Activated CD4-positive, alpha-beta T cell treated with anti-CD3 and anti-CD28 coated beads, Interleukin-2, amount 10 ng/mL, durations not matched to agents 24 days and 14 days (primary cell): ENCODE measurements around the gene LINC00237. TPM values are rescaled to one million over a fixed set of nuclear protein-coding genes. Genes with fewer than 3 reads are reported as not detected.
A peak's percentile ranks its signal among the peaks of the same experiment; 100 is the strongest.

Experiments used
- DNase-seq: peaks from one replicate; pipeline ENCODE4 v3.0.0; 2022
- H3K27ac Mint-ChIP-seq: one replicate; pipeline ENCODE4 v1.8.0; 2022; ENCODE audit warnings: mild to moderate bottlenecking, mixed read lengths
- H3K27me3 Mint-ChIP-seq: one replicate; pipeline ENCODE4 v1.8.0; 2022; ENCODE audit warnings: mixed read lengths
- H3K36me3 Mint-ChIP-seq: one replicate; pipeline ENCODE4 v1.8.0; 2022; ENCODE audit warnings: low read depth, mild to moderate bottlenecking, mixed read lengths
- H3K4me1 Mint-ChIP-seq: one replicate; pipeline ENCODE4 v1.8.0; 2021; ENCODE audit warnings: mixed read lengths
- H3K4me3 Mint-ChIP-seq: one replicate; pipeline ENCODE4 v1.8.0; 2022; ENCODE audit warnings: mild to moderate bottlenecking, moderate library complexity, mixed read lengths
- H3K9me3 Mint-ChIP-seq: one replicate; pipeline ENCODE4 v1.8.0; 2021; ENCODE audit warnings: mixed read lengths
- intact Hi-C: fragments of 100-400 bp; cut with micrococcal nuclease; formaldehyde crosslinking; loops from one replicate; pipeline ENCODE4 v1.15.1; 2023
- total RNA-seq: library from RNA; stranded (reverse); gene quantifications from 2 replicates; pipeline ENCODE4 v1.2.3, GENCODE V29; 2022

LINC00237 gene
- total RNA-seq, 1 donor from 2014 or later, result not detected

DNA sequence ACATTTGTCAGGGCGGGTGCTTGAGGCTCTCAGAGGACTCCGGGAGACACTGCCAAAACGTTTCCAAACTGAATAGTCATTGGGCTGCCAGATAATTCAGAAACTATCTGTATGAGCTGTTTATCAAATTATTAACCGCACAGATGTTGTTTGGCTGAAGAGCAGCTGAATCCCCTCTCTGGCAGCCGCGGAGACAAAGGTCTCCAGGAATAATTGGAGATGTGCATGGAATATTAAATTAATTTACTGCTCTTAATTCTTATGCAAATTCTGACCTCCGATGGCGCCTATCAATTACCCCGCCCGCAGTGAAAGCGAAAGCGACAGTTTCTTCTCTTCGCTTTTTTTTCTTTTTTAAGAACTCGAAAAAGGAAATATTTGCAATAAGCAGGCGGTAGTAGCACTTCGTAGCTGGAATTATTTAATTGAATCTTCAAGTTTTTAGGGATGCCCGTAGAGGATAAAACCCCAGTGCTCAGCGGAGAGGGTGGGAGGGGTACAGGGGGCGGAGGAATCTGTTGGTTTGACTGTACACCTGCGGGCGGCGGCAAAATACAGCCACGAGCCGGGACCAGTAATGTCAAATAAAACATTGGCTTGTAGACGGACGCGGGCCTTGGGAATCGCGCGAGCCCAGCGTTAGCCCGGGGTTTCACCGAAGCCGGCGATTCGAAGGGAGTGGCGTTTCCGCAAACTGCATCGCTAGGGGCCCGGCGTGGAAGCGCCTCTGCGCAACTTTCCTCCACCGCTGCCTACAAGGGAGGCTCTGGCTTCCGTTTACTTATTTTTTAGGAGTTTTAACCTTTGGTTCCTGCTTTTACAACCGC is 6.2 kb downstream of the LINC00237 start:
- intact Hi-C loops, result loop anchor here (2.0 to 10.0 kb wide), 3 partner anchors 27 to 407 kb away; partner anchors contain the start of gene KIZ
- peaks cover 36% of the 10 kb centered on the region for H3K4me1 Mint-ChIP-seq
- H3K27me3 Mint-ChIP-seq, result peaks cover 79% of the 10 kb centered on the region
- H3K36me3 Mint-ChIP-seq, result peaks cover 2% of the 10 kb centered on the region
- peak; percentile 87 for DNase-seq
- no peaks in the 10 kb centered on the region for H3K9me3 Mint-ChIP-seq
- H3K27ac Mint-ChIP-seq, result peak overlapping the region; percentile 92
- peak overlapping the region; percentile 89 for H3K4me3 Mint-ChIP-seq

DNA sequence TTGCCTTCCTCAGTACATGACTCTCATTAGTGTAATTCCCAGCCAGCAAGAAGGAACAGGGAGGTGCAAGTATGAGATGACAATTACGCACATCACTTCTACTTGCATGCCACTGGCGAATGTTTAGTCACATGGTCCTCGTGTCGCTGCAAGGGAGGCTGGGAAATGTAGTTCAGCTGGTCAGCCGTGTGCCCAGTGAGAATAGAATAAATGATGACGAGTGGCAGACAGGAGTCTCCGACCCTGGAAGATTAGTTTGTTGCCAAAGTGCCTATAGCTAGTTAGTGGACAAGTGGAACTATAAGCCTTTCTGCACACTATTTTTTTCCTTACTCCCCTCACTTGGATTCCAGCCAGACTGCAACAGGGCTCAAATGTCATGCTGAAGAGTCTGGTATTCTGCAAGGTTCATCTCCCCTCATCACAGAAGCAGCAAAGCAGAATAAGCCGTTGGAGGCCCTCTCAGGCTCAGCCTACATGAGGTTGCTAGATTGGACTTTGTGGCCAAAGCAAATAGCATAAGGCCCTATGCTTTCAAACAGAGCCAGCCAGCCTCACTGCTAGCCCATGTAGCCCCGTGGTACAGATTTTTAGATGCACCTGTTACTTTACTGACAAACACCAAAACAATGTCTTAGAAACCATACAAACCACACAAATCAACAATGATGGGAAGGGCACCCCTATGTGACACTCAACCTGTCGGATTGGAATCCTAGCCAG is 9.7 kb downstream of the LINC00237 start:
- no peak overlapping the region for H3K4me3 Mint-ChIP-seq
- peaks cover 73% of the 10 kb centered on the region for H3K27me3 Mint-ChIP-seq
- H3K9me3 Mint-ChIP-seq, result no peaks in the 10 kb centered on the region
- H3K4me1 Mint-ChIP-seq, result peaks cover 19% of the 10 kb centered on the region
- H3K27ac Mint-ChIP-seq, result no peak overlapping the region
- peaks cover 2% of the 10 kb centered on the region for H3K36me3 Mint-ChIP-seq
- no peak for DNase-seq
- intact Hi-C loops, result no loop called here

DNA sequence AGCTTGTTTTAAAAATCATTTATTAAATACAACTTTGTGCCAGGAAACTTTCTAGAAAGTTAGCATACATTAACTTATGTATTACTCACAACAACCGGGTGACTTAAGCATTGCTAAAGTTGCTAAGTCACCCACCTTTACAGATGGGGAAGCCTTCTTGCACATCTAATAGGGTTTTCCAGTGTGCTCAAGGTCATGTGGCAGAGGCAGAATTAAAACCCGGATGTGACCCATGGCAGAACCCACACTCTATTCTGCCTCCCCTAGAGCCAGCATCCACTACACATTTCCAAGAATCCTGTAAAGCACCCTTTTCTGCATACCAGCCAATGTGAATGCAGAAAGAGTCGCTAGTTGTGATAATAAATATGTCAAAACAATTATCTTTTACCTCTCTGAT is 13.4 kb downstream of the LINC00237 start:
- intact Hi-C loops, result no loop called here
- peaks cover 77% of the 10 kb centered on the region for H3K27me3 Mint-ChIP-seq

DNA sequence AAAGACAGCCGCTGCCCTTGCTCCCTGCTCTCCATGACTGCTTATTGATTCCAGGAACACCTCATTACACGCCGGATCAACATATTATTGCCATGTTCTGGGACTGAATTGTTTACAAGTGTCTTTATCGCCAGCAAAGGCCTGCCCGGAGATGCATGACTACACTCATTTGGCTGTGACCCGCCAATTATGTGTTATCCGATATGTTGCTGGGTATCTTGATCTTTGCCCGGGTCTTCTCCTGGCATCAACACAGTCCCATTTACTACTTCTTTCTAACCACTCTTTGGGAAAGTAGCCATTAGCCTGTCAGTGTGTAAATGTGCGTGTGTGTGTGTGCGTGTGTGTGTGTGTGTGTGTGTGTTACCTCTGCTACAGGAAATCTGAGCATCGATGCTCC is 15.4 kb downstream of the LINC00237 start:
- Mint-ChIP-seq H3K36me3 (no peaks in the 10 kb centered on the region), H3K4me1 (no peaks in the 10 kb centered on the region), H3K27ac (no peak overlapping the region), H3K27me3 (peaks cover 66% of the 10 kb centered on the region), H3K4me3 (no peak overlapping the region), H3K9me3 (no peaks in the 10 kb centered on the region)
- peak; percentile 41 for DNase-seq
- intact Hi-C loops, result no loop called here

More for the DNA sequence above, 13.4 kb downstream of the LINC00237 start:
- Mint-ChIP-seq H3K4me1 (peaks cover under 1% of the 10 kb centered on the region), H3K4me3 (no peak overlapping the region), H3K27ac (no peak overlapping the region), H3K36me3 (no peaks in the 10 kb centered on the region), H3K9me3 (no peaks in the 10 kb centered on the region)
- DNase-seq, result peak; percentile 23

DNA sequence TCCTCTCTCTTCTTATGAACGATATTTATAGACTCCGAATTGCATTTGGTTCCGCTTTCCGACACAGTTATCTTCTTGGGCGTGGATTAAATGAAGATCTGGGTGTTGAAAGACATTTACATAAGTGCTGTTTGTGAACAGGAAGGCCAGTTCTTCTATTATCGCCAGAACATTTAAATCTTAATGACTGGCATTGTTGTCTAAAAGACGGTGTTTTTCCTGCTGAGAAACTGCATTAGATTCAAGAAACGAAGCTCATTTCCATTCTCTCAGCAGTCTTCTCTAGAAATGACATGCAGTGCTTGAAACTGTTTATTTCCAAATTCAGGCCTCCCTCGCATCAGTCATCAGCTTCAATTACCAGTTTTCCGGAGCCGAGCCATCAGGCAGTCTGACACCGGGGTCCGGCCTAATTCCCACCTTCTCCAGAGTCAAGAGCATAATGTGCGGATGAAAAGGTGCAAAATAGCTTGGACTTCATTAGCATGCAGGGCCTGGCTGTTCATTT is 16.0 kb downstream of the LINC00237 start:
- peak; percentile 14 for DNase-seq
- Mint-ChIP-seq H3K4me3 (no peak overlapping the region), H3K27ac (no peak overlapping the region), H3K9me3 (no peaks in the 10 kb centered on the region), H3K4me1 (no peaks in the 10 kb centered on the region), H3K27me3 (peaks cover 62% of the 10 kb centered on the region), H3K36me3 (no peaks in the 10 kb centered on the region)
- intact Hi-C loops, result no loop called here

DNA sequence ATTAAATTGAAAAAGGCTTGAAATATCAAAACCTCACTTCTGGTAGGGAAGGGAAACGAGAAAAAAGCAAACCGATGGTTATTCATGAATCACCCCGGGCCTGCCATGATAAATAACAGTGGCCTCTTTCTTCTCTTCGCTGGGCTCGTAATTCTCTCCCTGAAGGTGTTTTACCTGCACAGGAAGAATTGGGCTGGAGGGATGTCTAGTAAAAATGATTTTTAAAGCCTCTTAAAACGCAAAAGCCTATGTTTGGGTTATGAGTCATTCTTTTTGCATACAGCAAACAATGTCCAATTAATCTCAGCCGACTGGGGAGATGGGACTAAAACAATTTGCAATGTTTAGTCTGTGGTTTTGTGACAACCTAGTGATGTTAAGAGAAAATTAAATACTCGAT is 16.8 kb downstream of the LINC00237 start:
- Mint-ChIP-seq H3K4me1 (no peaks in the 10 kb centered on the region), H3K27ac (no peak overlapping the region), H3K27me3 (peaks cover 64% of the 10 kb centered on the region), H3K36me3 (no peaks in the 10 kb centered on the region), H3K9me3 (no peaks in the 10 kb centered on the region), H3K4me3 (no peak overlapping the region)
- intact Hi-C loops, result no loop called here
- peak; percentile 8 for DNase-seq

DNA sequence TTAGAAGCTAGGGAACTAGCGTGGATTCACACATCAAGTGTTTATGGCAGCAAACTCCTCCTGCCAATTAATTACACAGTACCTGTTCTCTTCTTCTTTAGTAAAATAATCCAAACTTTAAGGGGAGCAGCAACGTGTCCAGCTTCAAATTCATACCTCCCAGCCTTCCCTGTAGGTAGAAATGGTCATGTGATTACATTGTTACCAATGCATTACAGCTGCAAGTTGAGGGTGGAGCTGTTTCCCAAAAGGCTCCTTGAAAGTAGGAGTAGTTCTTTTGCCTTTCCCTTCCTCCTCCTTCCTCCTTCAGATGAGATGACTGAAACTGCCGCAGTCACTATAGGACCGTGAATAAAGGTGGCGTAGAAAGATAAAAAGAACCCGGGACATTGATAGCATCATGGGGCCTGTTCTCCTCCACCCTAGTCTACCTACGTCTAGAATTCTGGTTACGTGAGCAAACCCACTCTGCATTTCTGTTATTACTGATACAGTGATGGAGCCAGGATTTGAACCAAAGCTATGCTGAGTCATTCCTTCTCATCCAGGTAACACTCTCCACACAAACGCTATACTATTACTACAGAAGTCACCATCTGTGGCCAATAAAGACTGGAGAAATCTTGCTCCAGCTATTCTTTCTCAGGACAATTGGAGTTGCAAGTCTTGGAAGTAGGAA is 18.2 kb downstream of the LINC00237 start:
- intact Hi-C loops, result no loop called here
- peaks cover 57% of the 10 kb centered on the region for H3K27me3 Mint-ChIP-seq
- no peak overlapping the region for H3K4me3 Mint-ChIP-seq
- no peak for DNase-seq
- H3K27ac Mint-ChIP-seq, result no peak overlapping the region
- H3K9me3 Mint-ChIP-seq, result no peaks in the 10 kb centered on the region
- no peaks in the 10 kb centered on the region for H3K4me1 Mint-ChIP-seq
- H3K36me3 Mint-ChIP-seq, result no peaks in the 10 kb centered on the region

DNA sequence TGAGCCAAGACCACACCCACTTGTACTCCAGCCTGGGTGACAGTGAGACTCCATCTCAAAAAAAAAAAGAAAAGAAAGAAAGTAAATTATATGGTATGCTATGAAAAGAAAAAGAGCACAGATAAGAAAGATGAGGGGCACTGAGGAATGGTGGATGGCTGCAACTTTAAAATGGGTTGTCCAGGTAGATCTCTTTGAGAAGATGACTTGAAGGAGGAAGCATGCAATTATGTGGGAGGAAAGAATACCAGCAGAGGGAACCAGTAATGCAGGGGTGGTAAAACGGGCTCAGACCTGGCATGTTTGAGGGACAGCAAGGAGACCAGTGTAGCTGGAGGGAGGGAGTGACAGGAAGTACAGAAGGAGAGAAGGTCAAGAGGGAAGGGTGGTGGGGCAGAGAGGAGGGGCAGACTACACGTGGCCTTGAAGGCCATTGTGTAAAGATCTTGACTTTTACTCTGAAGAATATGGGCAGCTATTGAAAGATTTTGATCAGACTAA is 22.3 kb downstream of the LINC00237 start:
- H3K27me3 Mint-ChIP-seq, result peaks cover 33% of the 10 kb centered on the region
- H3K4me1 Mint-ChIP-seq, result no peaks in the 10 kb centered on the region
- no peak overlapping the region for H3K27ac Mint-ChIP-seq
- intact Hi-C loops, result no loop called here
- no peak overlapping the region for H3K4me3 Mint-ChIP-seq
- H3K9me3 Mint-ChIP-seq, result no peaks in the 10 kb centered on the region
- H3K36me3 Mint-ChIP-seq, result no peaks in the 10 kb centered on the region
- no peak for DNase-seq

DNA sequence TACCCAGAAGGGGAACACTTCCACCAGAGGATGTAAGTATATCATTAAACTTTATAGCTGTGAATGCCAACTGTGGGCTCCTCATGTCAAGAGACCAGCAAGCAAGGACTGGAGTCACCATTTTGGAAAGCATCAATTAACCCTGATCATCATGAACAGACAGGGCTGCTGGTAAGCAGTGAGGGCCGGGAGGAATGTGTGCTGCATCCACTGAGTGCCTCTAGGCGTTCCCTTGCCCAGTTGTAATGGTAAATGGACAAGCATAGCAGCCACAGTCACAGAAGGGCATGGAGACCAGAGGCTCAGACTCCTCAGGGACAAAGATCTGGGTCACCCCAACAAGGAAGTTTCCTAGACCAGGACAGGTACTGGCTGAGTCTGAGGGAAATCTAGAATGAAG is 23.6 kb downstream of the LINC00237 start:
- H3K4me3 Mint-ChIP-seq, result no peak overlapping the region
- H3K4me1 Mint-ChIP-seq, result no peaks in the 10 kb centered on the region
- DNase-seq, result no peak
- H3K9me3 Mint-ChIP-seq, result no peaks in the 10 kb centered on the region
- H3K27ac Mint-ChIP-seq, result no peak overlapping the region
- peaks cover 37% of the 10 kb centered on the region for H3K27me3 Mint-ChIP-seq
- H3K36me3 Mint-ChIP-seq, result no peaks in the 10 kb centered on the region
- intact Hi-C loops, result no loop called here

DNA sequence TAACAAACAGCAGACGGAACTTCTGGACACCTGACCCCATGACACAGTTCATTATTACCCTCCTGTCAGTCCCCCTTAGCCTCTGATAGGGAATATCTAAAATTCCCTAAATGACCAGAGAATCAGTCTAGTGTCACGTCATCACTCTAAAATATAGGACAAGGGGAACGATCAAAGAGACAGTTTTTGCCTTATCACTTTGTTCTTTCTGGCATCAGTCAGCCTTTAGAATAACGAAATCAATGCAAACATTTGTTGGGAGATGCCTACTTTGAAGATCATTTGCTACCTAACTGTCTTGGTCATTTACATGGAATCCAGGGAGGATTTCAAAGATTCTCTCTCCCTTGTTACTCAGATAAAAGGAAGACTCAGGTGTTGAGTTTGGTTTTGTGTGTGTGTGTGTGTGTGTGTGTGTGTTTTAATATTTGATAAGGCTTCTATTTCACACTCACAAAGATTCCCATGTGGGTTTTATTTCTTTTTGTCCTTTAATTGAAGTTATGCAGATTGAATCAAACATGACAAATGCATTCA is 28.3 kb downstream of the LINC00237 start:
- H3K36me3 Mint-ChIP-seq, result no peaks in the 10 kb centered on the region
- DNase-seq, result no peak
- H3K27me3 Mint-ChIP-seq, result peaks cover 23% of the 10 kb centered on the region
- intact Hi-C loops, result no loop called here
- no peak overlapping the region for H3K4me3 Mint-ChIP-seq
- no peaks in the 10 kb centered on the region for H3K4me1 Mint-ChIP-seq
- no peaks in the 10 kb centered on the region for H3K9me3 Mint-ChIP-seq
- H3K27ac Mint-ChIP-seq, result no peak overlapping the region

DNA sequence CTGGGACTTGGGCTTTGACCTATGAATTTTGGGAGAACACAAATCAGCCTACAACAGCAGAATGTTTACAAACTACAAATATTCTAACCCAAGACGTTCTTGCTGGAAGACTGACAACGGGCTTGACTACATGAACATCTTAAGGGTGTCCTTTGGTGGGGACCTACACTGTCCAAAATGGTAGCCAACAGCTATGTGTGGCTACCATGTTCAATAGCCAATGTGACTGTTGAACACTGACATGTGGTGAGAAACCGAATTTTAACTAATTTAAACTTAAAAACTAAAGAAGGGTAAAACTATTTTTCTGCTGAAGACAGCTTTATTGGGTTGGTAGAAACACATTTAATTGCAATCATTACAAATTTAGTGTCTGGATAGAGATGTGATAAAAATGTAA is 30.1 kb downstream of the LINC00237 start:
- Mint-ChIP-seq H3K27me3 (peaks cover 17% of the 10 kb centered on the region), H3K9me3 (no peaks in the 10 kb centered on the region), H3K36me3 (no peaks in the 10 kb centered on the region), H3K27ac (no peak overlapping the region), H3K4me1 (no peaks in the 10 kb centered on the region), H3K4me3 (no peak overlapping the region)
- intact Hi-C loops, result no loop called here
- DNase-seq, result no peak

DNA sequence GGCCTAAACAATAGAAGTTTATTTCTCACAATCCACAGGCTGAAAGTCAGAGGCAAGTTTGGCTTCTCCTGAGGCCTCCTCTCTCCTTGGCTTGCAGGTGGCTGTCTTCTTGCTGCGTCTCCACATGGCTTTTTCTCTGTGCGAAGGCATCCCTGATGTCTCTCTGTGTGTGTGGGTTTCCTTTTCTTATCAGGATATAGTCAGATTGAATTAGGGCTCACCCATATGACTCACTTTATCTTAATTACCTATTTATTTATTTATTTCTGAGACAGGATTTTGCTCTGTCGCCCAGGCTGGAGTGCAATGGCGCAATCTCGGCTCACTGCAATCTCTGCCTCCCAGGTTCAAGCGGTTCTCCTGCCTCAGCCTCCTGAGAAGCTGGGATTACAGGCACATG is 30.7 kb downstream of the LINC00237 start:
- Mint-ChIP-seq H3K4me1 (no peaks in the 10 kb centered on the region), H3K4me3 (no peak overlapping the region), H3K36me3 (no peaks in the 10 kb centered on the region), H3K9me3 (no peaks in the 10 kb centered on the region), H3K27ac (no peak overlapping the region), H3K27me3 (peaks cover 19% of the 10 kb centered on the region)
- no peak for DNase-seq
- intact Hi-C loops, result no loop called here

DNA sequence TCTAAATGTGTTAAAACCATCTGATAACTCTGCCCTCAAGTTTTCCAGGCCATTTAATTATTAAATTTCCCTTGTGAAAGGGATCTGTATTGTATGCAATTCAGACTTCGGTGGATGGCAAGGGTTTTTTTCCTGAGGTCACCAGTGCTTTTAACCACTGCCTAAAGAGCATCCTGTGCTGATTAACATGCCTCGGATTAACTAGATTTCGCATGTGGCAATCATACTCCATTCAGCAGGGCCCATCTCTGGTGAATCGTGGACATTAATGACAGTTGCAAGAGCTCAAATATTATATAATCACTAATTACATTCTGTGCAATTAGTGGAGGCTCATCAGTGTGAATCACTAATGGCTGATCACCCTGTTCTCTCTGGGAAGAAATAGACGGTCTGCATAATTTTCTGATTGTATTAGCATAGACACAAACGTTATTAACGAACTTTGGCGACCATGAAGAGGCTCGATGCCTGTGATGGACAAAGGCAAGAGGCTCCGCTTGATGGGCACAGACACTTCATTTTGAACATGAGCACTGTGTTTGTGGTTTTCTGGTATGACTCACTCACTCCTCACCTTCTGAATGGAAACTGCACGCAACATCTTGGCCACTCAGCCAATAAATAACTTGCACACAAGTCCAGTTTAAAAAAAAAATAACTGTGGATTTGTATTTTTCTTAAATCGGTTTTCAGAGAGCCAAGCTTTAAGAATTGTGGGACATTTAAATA is 31.4 kb downstream of the LINC00237 start:
- Mint-ChIP-seq H3K4me3 (no peak overlapping the region), H3K9me3 (no peaks in the 10 kb centered on the region), H3K4me1 (no peaks in the 10 kb centered on the region), H3K27ac (no peak overlapping the region), H3K36me3 (no peaks in the 10 kb centered on the region), H3K27me3 (peaks cover 19% of the 10 kb centered on the region)
- DNase-seq, result no peak
- intact Hi-C loops, result no loop called here
